Measurements from ENCODE around the gene ODR4.
A peak's percentile ranks its signal among the peaks of the same experiment; 100 is the strongest.

ODR4 gene

DNA sequence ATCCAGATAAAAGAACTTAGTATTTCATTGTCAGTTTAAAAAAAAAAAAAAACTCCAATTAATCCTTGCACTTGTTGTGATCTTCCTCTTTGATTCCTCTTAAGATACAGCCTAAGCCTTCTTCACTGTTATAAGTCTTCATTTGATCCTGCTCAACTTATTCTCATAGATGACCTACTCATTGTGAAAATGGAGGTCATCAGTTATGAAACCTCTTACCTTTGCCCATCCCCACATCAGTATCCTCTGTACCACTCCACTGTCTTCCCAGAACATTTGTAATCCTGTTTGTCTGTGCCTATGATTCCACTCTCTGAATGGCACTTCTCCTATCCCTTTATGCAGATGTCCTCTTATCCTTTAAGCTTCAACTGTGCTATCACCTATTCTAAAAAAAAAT is 28.0 kb downstream of the ODR4 start:
- no peaks in the 10 kb centered on the region for H3K27me3 ChIP-seq (ENCODE audit: low read depth, low read length)
- no peaks in the 10 kb centered on the region for H3K79me2 ChIP-seq (ENCODE audit: low read length)
- H3K4me1 ChIP-seq (ENCODE audit: low read length), result peaks cover 35% of the 10 kb centered on the region
- no peak overlapping the region for H3K9ac ChIP-seq (ENCODE audit: low read length)
- H2AFZ ChIP-seq (ENCODE audit: low read depth, low read length), result no peak overlapping the region
- no peak overlapping the region for H3K4me3 ChIP-seq (ENCODE audit: low read length)
- no peaks in the 10 kb centered on the region for H4K20me1 ChIP-seq (ENCODE audit: insufficient read depth, low read length)
- no peak overlapping the region for H3K4me2 ChIP-seq (ENCODE audit: low read length)
- H3K36me3 ChIP-seq (replicated peaks; ENCODE audit: low read depth, low read length), result peaks cover 30% of the 10 kb centered on the region
- TF ChIP-seq EZH2phosphoT487 (IDR thresholded peaks at IDR 0.05; ENCODE audit: low read depth) (no peak), CTCF (IDR thresholded peaks at IDR 0.05; ENCODE audit: low read depth, low read length) (no peak)
- no peaks in the 10 kb centered on the region for H3K9me3 ChIP-seq (ENCODE audit: insufficient read depth, low read length)
- H3K27ac ChIP-seq (ENCODE audit: low read length), result no peak overlapping the region

GRCh38 chr1:186404454-186405051 is 28.9 kb downstream of the ODR4 start:
- Histone ChIP-seq H3K9me3 (ENCODE audit: insufficient read depth, low read length) (no peaks in the 10 kb centered on the region), H3K79me2 (ENCODE audit: low read length) (no peaks in the 10 kb centered on the region), H3K4me3 (ENCODE audit: low read length) (no peak overlapping the region), H3K36me3 (replicated peaks; ENCODE audit: low read depth, low read length) (peaks cover 23% of the 10 kb centered on the region), H3K27me3 (ENCODE audit: low read depth, low read length) (no peaks in the 10 kb centered on the region), H3K4me2 (ENCODE audit: low read length) (peak overlapping the region; percentile 42), H3K4me1 (ENCODE audit: low read length) (peaks cover 44% of the 10 kb centered on the region), H2AFZ (ENCODE audit: low read depth, low read length) (no peak overlapping the region), H3K9ac (ENCODE audit: low read length) (0 out of 2 replicates have a peak overlapping the region, but pooled peaks have one; percentile 3), H4K20me1 (ENCODE audit: insufficient read depth, low read length) (no peaks in the 10 kb centered on the region), H3K27ac (ENCODE audit: low read length) (no peak overlapping the region)
- TF ChIP-seq EZH2phosphoT487 (IDR thresholded peaks at IDR 0.05; ENCODE audit: low read depth) (no peak), CTCF (IDR thresholded peaks at IDR 0.05; ENCODE audit: low read depth, low read length) (peak; percentile 95)

DNA sequence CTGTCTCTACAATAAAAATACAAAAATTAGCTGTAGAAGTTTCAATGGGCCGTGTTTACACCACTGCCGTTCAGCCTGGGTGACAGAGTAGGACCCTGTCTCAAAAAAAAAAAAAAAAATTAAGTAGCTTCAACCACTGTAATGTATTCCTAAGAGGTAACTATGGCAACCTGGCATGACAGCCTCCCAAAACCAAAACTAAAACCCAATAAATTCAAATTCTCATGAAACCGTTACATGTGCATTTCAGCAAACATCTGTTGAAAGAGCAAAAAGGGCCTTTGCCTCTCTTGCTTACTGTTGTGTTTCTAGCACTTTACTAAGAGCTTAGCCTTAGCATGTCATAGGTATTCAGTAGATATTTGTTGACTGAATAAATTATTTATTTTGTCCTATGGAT is 33.5 kb downstream of the ODR4 start:
- Histone ChIP-seq H3K79me2 (ENCODE audit: low read length) (no peaks in the 10 kb centered on the region), H3K9ac (ENCODE audit: low read length) (0 out of 2 replicates have a peak overlapping the region, but pooled peaks have one; percentile 12), H4K20me1 (ENCODE audit: insufficient read depth, low read length) (no peaks in the 10 kb centered on the region), H3K4me1 (ENCODE audit: low read length) (peaks cover 52% of the 10 kb centered on the region), H3K9me3 (ENCODE audit: insufficient read depth, low read length) (no peaks in the 10 kb centered on the region), H3K27me3 (ENCODE audit: low read depth, low read length) (no peaks in the 10 kb centered on the region), H3K27ac (ENCODE audit: low read length) (peak overlapping the region; percentile 64), H3K4me2 (ENCODE audit: low read length) (peak overlapping the region; percentile 29), H3K4me3 (ENCODE audit: low read length) (0 out of 2 replicates have a peak overlapping the region, but pooled peaks have one; percentile 6), H3K36me3 (replicated peaks; ENCODE audit: low read depth, low read length) (peaks cover 26% of the 10 kb centered on the region), H2AFZ (ENCODE audit: low read depth, low read length) (no peak overlapping the region)
- TF ChIP-seq CTCF (IDR thresholded peaks at IDR 0.05; ENCODE audit: low read depth, low read length) (no peak), EZH2phosphoT487 (IDR thresholded peaks at IDR 0.05; ENCODE audit: low read depth) (no peak)

DNA sequence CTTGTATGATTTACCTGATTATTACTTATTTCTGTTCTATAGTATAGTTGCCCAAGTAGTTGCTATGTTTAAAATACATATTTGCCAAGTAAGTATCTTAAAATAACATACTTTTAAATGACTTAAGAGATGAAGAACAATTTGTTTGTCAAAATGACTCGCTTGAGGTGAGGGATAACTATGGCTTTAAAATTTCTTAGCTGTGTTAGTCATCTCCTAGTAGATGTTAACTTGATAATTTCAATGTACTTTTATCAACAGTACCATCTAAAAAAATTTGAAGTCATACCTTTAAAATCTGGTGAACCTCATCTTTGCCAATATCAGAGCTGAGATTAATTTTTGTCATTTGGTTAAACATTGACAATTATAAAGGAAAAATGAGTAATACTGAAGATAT is 37.7 kb downstream of the ODR4 start:
- Histone ChIP-seq H3K36me3 (replicated peaks; ENCODE audit: low read depth, low read length) (peaks cover 9% of the 10 kb centered on the region), H3K4me2 (ENCODE audit: low read length) (no peak overlapping the region), H4K20me1 (ENCODE audit: insufficient read depth, low read length) (no peaks in the 10 kb centered on the region), H3K9me3 (ENCODE audit: insufficient read depth, low read length) (no peaks in the 10 kb centered on the region), H3K9ac (ENCODE audit: low read length) (no peak overlapping the region), H3K4me3 (ENCODE audit: low read length) (no peak overlapping the region), H3K27ac (ENCODE audit: low read length) (no peak overlapping the region), H3K4me1 (ENCODE audit: low read length) (peaks cover 18% of the 10 kb centered on the region), H2AFZ (ENCODE audit: low read depth, low read length) (no peak overlapping the region), H3K27me3 (ENCODE audit: low read depth, low read length) (no peaks in the 10 kb centered on the region), H3K79me2 (ENCODE audit: low read length) (no peaks in the 10 kb centered on the region)
- TF ChIP-seq EZH2phosphoT487 (IDR thresholded peaks at IDR 0.05; ENCODE audit: low read depth), result no peak

Measured in OCI-LY3 (cell line).